ENCODE data around the gene MGMT.
A peak's percentile ranks its signal among the peaks of the same experiment; 100 is the strongest.

The MGMT gene

DNA sequence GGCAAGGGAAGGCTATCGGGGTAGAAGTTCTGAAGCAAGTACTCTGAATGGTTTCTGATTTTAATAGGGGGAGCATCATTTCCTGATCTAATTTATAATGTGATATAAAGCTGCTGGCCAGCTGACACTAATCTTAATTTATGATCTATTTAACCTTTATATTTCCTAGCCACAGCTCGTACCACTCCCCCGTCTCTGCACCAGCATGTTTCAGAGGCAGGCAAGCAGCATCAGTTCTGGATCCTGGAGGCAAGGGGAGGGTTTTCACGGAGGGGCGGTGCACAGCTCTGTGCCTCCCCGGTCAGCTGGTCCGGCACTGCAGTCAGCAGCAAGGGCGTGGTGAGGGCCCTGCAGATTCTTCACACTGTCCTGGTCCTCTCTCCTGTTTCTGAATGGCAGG lies 30.0 kb downstream of the MGMT start:
- no peak for DNase-seq

DNA sequence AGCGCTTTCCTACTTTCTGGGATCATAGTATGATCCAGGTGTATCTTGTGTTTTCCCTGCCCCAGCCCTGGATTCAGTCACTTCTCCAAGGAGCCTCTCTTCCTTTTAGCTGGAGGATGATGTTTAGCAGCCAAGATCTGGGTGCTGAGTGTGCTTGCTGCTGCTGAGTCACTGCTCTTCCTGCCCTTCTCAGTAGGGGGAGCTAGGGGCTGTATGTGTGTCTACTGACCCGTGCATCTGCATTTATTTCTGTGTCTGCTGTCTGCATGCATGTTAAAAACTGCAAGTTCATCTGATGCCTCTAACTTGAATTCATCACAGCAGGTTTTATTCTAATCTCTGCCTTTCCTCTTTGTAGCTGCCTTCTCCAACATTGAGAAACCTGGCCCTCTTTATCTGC lies 31.6 kb downstream of the MGMT start:
- no peak for DNase-seq

DNA sequence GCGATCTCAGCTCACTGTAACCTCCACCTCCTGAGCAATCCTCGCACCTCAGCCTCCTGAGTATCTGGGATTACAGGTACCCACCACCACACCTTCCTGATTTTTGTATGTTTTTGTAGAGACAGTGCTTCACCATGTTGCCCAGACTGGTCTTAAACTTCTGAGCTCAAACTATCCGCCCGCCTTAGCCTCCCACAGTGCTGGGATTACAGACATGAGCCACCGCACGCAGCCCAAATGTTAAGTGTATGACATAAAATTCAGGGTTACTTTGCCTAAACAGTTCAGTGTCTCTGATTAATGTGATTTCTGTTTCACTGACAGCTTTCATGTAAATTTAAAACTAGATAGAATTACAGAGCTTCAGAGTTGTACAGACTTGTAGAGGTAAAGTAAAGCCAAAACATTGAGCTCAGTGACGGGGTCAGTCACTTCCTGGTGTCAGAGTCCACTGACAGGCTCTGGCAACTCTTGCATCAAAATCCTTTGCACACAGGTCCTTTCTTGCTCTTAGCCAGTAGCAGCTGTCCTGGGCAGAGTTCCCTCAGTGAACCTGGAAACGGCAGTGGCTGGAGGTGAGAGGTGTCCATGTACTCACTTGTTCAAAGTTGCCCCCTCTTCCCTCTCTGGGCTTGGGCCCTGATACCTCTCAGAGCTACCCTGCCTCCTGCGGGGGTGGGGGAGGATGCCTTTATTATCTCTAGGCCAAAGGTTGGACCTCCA lies 33.7 kb downstream of the MGMT start:
- DNase-seq, result no peak

DNA sequence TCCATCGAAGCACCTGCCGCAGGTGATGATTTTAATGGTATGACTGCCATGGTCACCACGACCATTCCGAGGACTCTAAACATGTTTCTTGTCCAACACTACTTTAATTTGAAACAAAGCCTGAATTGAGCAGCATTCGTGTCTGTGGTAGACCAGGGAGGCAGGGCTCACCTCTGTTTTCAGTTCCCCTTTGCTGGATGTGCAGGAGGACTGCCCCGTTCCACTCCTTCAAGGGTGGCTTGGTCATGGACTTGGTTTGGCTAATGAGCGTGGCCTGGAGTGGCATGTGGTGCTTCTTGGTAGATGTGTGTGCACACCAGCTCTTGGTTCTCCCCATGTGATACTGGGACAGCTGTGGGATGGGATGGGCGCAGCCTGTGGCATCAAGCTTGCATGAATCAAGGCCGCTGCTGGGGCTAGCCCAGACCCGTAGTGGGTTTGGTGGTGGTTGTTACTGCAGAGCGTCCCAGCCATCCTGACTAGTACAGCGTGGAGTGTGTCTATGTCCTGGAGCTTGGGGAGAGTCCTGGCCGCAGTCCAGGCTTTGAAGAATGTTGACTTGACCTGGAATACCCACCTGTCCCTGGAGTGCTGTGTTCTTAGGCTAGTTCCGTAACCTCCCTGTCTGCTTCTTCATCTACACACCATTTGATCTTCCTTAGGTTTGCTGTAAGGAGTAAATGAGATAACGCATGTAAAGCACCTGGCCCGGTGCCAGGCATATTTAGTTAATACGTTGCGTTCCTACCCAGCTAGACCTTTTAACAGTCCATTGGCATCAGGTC lies 34.8 kb downstream of the MGMT start:
- peak; percentile 7 for DNase-seq

DNA sequence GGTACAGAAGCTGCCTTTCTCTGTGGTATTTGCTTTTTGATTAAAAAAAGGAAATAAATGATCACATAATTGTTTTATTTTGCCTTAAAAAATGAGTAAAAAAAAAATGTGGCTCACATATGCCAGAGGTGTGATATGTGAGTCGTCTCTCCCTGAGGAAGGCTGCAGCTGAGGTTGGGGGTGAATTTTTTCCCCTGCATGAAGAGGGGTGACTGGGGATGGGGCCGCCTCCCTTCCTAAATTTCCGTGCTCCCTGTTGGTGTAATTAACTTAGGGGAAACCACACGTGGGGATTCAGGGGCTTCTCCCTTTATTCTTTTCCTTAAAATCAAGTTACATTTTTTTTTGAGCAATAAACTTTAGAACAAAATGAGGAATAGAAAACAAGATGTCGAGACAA lies 35.4 kb downstream of the MGMT start:
- no peak for DNase-seq

DNA sequence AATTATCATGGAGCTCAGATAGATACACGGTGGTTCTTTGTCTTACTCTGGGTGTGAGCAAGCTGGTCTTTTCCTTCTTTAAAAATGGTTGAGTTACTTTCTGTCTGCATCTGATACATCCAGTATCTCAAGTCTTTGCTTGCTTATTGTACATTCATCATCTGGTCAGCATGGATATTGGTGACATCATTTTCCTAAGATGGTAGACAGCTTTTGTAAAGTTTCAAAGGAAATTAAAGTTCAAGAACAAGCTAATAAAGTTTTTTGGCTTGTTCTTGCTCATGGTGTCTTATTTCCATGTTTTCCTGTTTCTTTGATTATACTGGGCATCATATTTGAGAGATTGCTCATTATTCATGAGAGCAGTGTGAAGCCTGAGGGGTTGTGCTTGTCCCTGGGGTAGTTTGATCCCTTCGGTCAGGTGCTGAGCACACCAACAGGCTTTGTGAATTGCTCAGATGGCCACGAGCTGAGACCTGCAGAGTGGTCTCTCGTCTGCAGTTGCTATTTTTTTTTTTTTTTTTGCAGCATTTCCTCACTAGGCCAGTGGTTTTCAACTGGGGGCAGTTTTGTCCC lies 38.5 kb downstream of the MGMT start:
- no peak for DNase-seq

DNA sequence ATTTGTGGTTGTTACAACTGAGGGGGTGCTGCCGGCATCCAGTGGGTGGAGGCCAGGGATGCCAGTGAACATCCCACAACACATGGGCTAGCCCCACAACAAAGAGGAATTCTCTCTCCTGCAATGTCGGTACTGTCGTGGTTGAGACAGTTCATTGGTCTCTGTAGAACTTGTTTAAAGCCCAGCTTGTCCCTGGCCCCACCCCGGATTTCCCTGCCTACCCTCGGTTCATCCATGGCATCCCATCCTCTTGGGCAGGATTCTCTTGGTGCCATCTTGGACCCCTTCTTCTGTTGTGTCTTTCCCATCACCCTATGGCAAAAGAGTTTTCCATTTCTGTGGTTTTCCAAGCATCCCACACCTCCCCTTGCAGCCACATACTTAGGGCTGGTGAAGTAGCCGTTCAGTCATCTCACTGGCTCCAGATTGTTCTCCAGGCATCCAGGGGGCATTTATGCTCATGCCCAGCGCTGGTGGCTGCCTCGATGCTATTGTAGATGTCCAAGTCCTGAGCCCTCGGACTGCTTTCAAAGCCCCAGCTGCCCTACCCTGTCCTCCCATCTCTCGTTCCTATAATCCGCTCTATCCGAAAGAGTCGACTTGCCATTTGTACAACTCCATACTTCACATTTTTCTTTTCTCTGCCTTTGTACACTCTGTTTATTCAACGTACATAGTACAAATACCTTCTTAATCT lies 39.2 kb downstream of the MGMT start:
- DNase-seq, result no peak

DNA sequence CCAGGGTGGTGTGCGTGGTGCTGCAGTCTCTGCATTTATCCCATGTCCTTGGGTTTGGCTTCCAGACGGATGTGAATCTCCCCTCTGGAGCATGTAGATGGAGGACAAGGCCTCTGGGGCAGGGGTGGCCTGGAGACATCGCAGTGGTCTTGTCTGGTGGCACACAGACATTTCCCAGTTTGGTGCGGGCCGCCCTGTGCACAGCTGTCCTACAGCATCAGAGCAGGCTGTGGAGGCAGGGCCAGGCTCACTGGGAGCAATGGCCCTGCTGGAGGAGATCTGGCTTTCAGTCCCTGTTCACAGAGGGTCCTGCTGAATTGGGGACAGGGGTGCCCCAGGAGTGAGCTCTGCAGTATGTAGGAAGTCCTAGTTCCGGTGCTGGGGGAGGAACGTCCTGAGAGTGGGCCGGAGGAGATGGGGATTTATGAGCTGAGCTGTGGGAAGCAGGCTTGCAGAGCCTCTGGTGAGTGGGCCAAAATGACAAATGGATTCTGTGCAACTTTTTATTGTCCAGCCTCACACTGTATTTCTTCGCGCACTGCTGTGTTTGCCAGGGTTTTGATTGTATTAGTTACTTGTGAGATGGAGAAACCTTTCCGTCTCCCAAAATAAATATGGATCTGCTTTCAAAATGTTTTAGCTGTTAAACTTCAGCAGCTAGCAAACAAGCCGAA lies 40.3 kb downstream of the MGMT start:
- DNase-seq, result no peak

DNA sequence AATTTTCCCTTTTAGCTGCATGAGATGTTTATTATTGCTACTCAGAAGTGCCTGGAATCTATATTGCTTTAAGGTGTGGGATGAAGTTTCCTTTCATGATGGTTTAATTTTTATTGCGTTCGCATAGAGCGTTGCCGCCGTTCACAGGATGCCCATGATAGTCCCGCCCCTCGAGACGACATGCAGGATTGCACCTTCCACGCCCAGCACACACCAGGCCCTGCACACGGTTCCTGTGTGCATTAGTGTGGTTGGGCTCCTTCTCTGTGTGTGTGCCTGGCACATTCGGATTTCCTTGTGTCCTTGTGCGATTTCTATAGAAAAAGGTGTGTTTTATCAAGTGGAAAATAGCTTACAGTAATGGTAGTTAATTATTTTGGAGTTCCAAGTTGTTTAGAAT lies 42.1 kb downstream of the MGMT start:
- DNase-seq, result no peak

DNA sequence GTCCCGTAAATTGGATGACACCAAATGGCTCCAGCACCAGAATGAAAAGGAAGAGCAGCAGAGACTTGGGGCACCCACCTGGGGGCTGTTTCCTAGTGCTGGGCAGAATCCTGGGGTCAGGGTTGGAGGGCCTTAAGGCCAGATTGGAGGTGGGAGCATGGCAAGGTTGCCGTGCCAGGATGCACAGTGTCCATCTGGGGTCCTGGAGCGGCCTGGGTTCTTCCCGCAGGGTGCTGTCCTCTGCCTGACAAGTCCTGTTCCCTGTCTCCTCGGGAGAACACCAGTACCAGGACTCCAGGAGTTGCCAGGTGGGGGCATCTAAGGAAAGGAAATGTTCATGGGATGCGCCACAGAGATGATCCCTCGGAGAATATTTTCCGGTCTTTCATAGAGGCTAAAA lies 42.8 kb downstream of the MGMT start:
- DNase-seq, result no peak

DNA sequence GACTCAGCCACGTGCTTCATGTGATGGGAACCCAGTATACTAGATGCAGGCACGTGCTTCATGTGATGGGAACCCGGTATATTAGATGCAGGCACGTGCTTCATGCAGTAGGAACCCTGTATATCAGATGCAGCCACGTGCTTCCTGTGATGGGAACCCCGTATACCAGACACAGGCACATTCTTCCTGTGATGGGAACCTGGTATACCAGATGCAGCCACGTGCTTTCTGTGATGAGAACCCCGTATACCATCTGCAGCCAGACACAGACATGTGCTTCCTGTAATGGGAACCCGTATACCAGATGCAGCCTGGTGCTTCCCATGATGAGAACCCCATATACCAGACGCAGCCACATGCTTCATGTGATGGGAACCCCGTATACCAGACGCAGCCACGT lies 44.0 kb downstream of the MGMT start:
- no peak for DNase-seq

DNA sequence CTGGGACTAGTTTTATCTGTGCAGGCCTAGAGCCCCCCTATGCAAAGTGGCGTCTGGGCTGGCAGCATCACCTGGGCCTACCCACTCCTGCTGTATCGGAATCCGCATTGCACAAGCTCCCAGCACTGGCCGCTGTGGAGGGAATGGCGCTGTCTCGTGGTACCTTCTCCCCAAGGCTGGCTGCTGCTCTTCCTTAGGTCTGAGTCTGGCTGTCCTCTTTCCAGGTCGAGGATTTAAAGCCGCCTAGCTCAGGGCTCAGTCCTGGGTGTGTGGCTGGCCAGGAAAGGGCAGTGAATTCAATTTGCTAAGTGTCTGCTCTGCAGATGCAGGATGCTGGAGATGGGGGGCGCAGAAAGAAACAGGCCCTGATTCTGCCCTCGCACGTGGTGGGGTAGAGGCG lies 44.7 kb downstream of the MGMT start:
- no peak for DNase-seq

DNA sequence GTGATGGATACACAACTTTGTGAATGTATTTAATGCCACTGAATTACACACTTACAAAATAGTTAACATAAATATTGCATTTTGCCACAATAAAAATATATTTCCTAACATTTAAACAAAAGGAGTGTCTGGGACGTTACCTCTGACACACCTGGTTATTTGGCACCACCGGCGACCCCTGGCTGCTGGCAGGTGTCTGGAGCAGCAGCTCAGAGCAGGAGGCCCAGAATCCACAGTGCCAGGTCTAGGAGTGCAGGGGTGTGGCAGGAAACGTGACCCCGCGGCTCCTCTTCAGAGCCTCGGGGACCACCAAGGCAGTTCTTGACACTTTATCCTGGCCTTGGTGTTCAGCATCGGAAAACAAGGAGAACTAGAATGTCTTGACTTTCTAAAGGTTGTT lies 46.3 kb downstream of the MGMT start:
- no peak for DNase-seq

DNA sequence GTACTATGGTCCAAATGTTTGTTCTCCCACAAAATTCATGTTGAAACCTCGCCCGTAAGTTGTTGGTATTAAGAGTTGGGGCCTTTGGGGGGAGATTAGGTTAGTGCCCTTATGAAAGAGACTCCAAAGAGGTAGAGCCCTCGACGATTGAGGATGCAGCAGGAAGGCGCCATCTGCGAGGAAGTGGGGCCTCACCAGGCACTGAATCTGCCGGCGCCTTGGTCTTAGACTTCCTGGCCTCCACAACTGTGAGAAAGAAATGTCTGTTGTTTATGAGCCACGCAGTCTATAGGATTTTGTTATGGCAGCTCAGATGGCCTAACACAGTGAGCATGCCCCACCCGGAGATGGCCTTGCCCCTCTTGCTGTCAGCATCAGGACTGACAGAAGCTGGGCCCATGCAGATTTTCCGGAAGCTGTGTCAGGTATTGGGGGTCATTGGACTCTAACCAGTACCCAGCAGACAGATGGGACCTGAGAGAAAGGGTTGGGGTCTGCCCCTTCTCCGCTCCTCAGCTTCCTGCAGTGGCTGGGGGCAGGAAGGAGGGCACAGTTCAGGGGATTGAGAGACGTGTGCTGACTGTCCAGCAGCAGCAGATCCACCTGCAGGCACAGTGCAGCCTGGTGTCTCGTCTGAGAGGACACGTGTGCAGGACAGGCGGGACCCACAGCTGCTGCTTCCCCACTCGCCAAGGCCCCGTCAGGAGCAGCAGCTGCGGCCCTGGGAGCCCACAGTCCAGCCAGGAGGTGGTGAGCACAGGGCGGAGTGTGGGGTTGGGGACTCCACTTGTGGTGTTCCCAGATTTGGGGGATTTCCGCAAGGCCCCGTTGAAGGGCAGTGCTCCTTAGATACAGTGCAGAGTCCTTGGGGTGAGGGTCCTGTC lies 47.8 kb downstream of the MGMT start:
- DNase-seq, result no peak

DNA sequence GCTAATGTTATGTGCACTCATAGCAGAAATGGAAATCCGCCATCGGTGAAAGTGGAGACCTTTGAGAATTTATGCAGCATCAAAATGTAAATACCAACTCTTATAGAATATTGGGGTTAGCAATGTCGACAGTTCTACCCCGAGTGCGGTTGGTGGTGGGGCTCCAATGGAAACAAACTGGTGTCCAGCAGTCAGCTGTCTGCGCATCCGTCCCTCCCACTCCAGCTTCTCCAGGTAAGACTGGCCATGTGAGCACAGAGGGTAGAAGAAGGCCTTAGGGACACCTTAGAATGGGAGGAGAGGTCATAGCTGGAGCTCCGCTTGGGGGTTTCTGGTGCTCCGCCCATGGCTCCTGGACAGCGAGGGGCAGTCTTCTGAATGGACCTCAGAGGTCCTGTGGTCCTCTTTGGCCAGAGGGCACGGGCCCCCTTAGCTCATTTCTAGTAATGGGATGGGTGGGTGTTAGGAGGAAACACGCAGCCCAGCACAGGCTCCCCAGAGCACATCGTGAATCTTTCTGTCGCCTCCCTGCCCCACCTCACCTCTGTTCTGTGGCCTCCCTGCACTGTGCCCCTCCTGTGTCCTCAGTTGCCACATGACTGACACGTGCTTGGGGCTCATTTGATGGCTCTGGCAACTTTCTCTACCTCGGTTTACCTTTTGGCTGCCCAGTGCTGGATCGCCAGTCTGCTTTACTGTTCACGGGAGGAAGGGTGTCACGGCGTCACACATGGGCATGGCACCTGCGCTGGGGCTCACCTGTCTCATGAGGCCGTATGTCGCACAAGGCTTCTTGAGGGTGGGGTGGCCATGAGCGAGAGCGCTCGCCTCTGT lies 50.0 kb downstream of the MGMT start:
- no peak for DNase-seq

DNA sequence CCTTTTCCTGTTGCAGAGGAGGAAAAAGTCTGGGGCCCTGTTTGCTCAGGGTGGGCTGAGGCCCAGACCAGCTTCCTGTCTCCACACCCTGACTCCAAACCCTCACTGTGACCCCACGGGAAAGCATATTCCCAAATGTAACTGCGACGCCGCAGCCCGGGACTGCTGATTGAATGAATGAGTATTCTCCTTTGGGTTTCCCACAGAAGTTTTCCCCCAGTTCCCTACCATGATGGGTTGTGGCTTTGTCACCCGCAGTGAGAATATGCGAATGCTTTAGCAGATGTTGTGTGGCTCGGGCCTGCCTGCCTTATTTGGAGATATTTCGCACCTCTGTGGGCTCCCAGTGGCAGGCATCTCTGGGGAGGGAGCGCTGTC lies 50.6 kb downstream of the MGMT start:
- no peak for DNase-seq

DNA sequence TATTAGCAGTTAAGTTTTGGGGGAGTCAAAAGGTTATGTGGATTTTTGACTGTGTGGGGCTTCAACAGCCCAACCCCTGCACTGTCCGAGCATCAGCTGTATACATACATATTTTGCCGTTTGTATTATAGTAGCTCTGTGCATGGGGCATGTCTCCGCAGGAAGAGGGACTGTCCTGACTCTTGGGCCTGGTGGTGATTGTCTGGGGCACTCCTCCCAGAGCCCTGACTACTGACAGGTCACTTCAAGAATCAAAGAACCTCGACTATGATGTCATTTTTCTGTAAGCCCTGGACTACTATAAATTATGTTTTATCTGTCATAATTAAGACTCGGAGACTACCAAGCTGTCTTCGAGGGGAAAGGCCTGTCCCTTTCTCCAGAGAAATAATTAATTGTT lies 51.8 kb downstream of the MGMT start:
- DNase-seq, result no peak

DNA sequence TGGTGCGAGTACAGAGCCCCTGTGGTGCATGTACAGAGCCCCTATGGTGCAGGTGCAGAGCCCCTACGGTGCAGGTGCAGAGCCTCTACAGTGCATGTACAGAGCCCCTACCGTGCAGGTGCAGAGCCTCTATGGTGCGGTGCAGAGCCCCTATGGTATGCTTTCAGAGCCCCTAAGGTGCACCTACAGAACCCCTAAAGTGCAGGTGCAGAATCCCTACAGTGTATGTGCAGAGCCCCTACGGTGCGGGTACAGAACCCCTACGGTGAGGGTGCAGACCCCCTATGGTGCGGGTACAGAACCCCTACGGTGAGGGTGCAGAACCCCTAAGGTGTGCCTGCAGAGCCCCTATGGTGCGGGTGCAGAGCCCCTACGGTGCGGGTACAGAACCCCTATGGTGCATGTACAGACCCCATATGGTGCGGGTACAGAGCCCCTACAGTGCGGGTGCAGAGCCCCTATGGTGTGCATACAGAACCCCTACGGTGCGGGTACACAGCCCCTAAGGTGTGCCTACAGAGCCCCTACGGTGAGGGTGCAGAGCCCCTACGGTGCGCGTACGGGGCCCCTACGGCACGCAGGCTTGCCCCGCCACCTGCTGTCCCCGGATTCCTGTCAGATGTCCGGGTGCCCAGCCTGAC lies 53.5 kb downstream of the MGMT start:
- DNase-seq, result no peak

DNA sequence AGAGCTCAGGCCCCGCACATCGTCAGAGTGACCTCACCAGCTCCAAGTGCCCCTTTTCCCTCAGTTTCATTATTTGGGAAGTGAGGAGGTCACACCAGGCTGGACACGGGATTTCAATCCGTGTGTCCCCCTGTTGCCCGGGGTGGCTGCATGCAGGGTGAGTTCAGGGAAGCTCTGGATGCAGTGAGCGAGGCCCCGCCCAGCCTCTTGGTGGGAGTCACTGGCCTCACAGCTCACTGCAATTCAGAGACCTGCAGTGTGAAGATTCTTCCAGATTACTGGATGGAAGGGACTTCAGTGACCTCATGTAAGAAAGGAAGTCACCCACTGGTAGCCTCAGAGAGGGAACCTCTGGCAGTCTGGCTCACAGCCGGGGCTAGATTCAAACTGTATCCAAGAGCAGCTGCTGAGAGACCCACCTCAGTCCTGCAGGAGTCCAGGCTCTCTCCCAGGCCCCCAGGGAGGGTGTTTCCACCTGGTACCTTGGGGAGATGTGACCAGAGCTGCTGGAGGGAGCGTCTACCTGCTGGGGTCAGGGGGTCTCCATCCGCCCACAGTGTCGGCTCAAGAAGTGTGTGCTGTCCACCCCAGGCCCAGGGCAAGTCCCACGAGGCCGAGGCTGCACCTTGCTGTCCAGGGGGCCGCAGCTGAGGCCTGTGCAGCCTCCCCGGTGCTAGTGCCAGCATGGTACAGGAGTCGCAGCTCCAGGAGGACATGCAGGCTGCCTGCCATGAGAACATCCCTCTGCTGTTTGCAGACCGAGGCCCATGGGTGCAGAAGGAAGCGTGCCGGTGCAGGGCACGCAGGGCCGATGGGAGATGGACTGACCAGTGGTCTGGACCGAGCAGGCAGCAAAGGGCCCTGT lies 54.4 kb downstream of the MGMT start:
- DNase-seq, result no peak
